Heart right ventricle (tissue), 16 donors: Measurements from ENCODE around the gene PROSER1. TPM values are rescaled to one million over a fixed set of nuclear protein-coding genes. Genes with fewer than 3 reads are reported as not detected.

ENCODE experiments used
- ATAC-seq, 8 donors: fragments of 200-7000 bp; cut with Tn5 transposase; one replicate each; pipeline ENCODE4 v1.9.1; 2020; ENCODE audit warnings: mild to moderate bottlenecking in 8 of 8, moderate library complexity in 8 of 8, moderate number of reproducible peaks in 1 of 8
- DNase-seq, 2 donors: peaks; one replicate each; pipeline ENCODE4 v3.0.0-alpha.2; 2020
- H3K27ac ChIP-seq, 10 donors: fragments of 200-600 bp; sonication (generic) in 2 of 10; one replicate each; pipeline versions ENCODE4 v1.5.0 to v1.8.0; 2020 to 2022; ENCODE audit warnings: mild to moderate bottlenecking in 3 of 10
- H3K27me3 ChIP-seq, 7 donors: fragments of 200-600 bp; one replicate each; pipeline ENCODE4 v1.8.0; 2021 to 2022; ENCODE audit warnings: mild to moderate bottlenecking in 2 of 7
- H3K36me3 ChIP-seq, 9 donors: fragments of 200-600 bp; sonication (generic) in 1 of 9; one replicate each; pipeline versions ENCODE4 v1.5.0 to v1.8.0; 2020 to 2022; ENCODE audit warnings: mild to moderate bottlenecking in 2 of 9
- H3K4me1 ChIP-seq, 9 donors: fragments of 200-600 bp; sonication (generic) in 1 of 9; one replicate each; pipeline versions ENCODE4 v1.5.0 to v1.8.0; 2020 to 2022; ENCODE audit warnings: mild to moderate bottlenecking in 4 of 9
- H3K4me3 ChIP-seq, 10 donors: fragments of 200-600 bp; sonication (generic) in 2 of 10; one replicate each; pipeline versions ENCODE4 v1.5.0 to v1.8.0; 2020 to 2022; ENCODE audit warnings: mild to moderate bottlenecking in 7 of 10, moderate library complexity in 2 of 10
- H3K9me3 ChIP-seq, 11 donors: fragments of 200-600 bp in 10 of 11; sonication (generic) in 2 of 11; one replicate each; pipeline versions ENCODE4 v1.5.0 to v1.8.0; 2013 to 2022; ENCODE audit warnings: mild to moderate bottlenecking in 2 of 11, control low read depth in 1 of 11, moderate library complexity in 1 of 11
- WGBS, 2 donors: extraction: QIAGEN DNeasy Blood & Tissue Kit; methylation state at CpG; one replicate each; pipeline ENCODE4 v1.1.7; 2013; ENCODE audit warnings: inconsistent platforms in 1 of 2; 5-methylcytosine and 5-hydroxymethylcytosine counted together
- intact Hi-C, 10 donors: fragments of 100-400 bp; cut with DNase I; formaldehyde crosslinking; loops; one replicate each; pipeline versions ENCODE4 v1.11.1 to v1.14.2; 2022
- polyA plus RNA-seq, 2 donors: library from polyadenylated mRNA; stranded (reverse); fragments of 200-250 nt; gene quantifications; one replicate each; pipeline ENCODE4 v1.2.3, GENCODE V29; 2013
- total RNA-seq, 10 donors: library from RNA; stranded (reverse); fragmentation: NEBNext Ultra II Directional in 3 of 10; extraction: Animal tissue kit (Norgen Biotek cat#: 25700) in 3 of 10; gene quantifications; one replicate each; pipeline versions ENCODE4 v1.2.1 to v1.2.4, GENCODE V29; 2021 to 2023
- TF ChIP-seq, protein P1 (sequence below), 9 donors: fragments of 200-600 bp; sonication (generic) in 2 of 9; IDR thresholded peaks; one replicate each; pipeline versions ENCODE4 v1.5.0 to v1.8.0; 2021 to 2022; ENCODE audit warnings: antibody characterized with exemption in 9 of 9, mild to moderate bottlenecking in 5 of 9, moderate library complexity in 1 of 9
- donor health status: Arrhythmogenic right ventricular cardiomyopathy.
- donor health status: ischemic (EF 13 %, LVEDD 7.1; RV severe dilation, severe dysfunction).
- donor health status: healthy with polysubstance abuse.
- donor health status: DM: no; HTN: yes; CAD: no.
- donor health status: DM: no; HTN: no; CAD: no.
- donor health status: ischemic (EF 25% LVEDD 6.9; RV normal size, moderate dysfunction).
- donor health status: ischemic (EF 25% LVEDD 5.7; RV mildly dilated, moderate dysfunction).
- donor health status: healthy.
- donor health status: DM: yes; HTN: yes; CAD: no.
- donor health status: Ischemic cardiomyopathy.
- donor health status: ischemic (EF 35%, LVEDD 5.7; RV mildly dilated, moderate dysfunction).
- donor health status: nonischemic (EF 11% LVEDD 7.7; RV severe dilation, severe dysfunction).
- donor health status: DM: yes; HTN: yes; CAD: no.
- donor health status: PGD.
- donor health status: ischemic (EF 29% LVEDD 5.4; RV normal size, mild dysfunction).
- donor health status: nonischemic (EF 23%, LVEDD 6.1; RV moderate dilation, normal function).

PROSER1 gene
- total and polyA plus RNA-seq, 12 donors: 5.4 to 22.4 (median 16.7) TPM

- H3K36me3 ChIP-seq: no peaks in the 10 kb centered on the region
- DNase-seq (no peak), ATAC-seq (no peak)
- WGBS, 2 donors: 94 to 95% methylated on average over 4 of the region's 4 CpGs
- H3K27me3 ChIP-seq: no peaks in the 10 kb centered on the region
- intact Hi-C loops: no loop called here
- no peak overlapping the region for H3K27ac ChIP-seq
- peaks cover 0 to 18% (median 0%) of the 10 kb centered on the region in 11 donors for H3K9me3 ChIP-seq
- no peak overlapping the region for H3K4me3 ChIP-seq
- H3K4me1 ChIP-seq: no peaks in the 10 kb centered on the region
- TF ChIP-seq, protein P1, sequence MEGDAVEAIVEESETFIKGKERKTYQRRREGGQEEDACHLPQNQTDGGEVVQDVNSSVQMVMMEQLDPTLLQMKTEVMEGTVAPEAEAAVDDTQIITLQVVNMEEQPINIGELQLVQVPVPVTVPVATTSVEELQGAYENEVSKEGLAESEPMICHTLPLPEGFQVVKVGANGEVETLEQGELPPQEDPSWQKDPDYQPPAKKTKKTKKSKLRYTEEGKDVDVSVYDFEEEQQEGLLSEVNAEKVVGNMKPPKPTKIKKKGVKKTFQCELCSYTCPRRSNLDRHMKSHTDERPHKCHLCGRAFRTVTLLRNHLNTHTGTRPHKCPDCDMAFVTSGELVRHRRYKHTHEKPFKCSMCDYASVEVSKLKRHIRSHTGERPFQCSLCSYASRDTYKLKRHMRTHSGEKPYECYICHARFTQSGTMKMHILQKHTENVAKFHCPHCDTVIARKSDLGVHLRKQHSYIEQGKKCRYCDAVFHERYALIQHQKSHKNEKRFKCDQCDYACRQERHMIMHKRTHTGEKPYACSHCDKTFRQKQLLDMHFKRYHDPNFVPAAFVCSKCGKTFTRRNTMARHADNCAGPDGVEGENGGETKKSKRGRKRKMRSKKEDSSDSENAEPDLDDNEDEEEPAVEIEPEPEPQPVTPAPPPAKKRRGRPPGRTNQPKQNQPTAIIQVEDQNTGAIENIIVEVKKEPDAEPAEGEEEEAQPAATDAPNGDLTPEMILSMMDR (IDR thresholded peaks at IDR 0.05): no peak
Measured at GRCh38 chr13:39062004-39062403, 24.1 kb upstream of the PROSER1 start.

- Histone ChIP-seq H3K9me3 (peaks cover 0 to 22% (median 0%) of the 10 kb centered on the region in 11 donors), H3K36me3 (peaks cover 0 to 9% (median 0%) of the 10 kb centered on the region in 9 donors), H3K27ac (no peak overlapping the region), H3K4me1 (no peaks in the 10 kb centered on the region), H3K4me3 (no peak overlapping the region), H3K27me3 (no peaks in the 10 kb centered on the region)
- ATAC-seq (no peak), DNase-seq (no peak)
- TF ChIP-seq, protein P1 (IDR thresholded peaks at IDR 0.05): no peak
- intact Hi-C loops: loop anchor here in 4 of 10 donors (10.0 kb wide), 2 partner anchors 207 to 617 kb away; no protein-coding TSS in a partner anchor
Measured at GRCh38 chr13:39058040-39058439, 20.2 kb upstream of the PROSER1 start.

DNA sequence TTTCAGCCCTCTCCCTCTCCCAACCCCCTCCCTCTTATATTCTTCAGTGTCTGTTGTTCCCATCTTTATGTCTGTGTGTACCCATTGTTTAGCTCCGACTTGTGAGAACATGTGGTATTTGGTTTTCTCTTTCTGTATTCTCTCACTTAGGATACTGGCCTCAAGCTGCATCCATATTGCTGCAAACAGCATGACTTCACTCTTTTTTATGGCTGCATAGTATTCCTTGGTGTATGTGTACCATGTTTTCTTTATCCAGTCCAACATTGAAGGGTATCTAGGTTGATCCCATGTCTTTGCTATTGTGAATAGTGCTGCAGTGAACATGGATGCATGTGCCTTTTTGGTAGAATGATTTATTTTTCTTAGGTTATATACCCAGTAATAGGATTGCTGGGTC is 18.1 kb upstream of the PROSER1 start:
- Histone ChIP-seq H3K36me3 (peaks cover 0 to 9% (median 0%) of the 10 kb centered on the region in 9 donors), H3K27me3 (no peaks in the 10 kb centered on the region), H3K4me3 (no peak overlapping the region), H3K4me1 (peaks cover 0 to 3% (median 0%) of the 10 kb centered on the region in 9 donors), H3K27ac (no peak overlapping the region), H3K9me3 (peaks cover 0 to 20% (median 0%) of the 10 kb centered on the region in 11 donors)
- TF ChIP-seq, protein P1 (IDR thresholded peaks at IDR 0.05): no peak
- no peak for DNase-seq
- 100% methylated on average over 1 of the region's 1 CpG for WGBS, 2 donors
- intact Hi-C loops: loop anchor here in 4 of 10 donors (10.0 kb wide), 2 partner anchors 209 to 619 kb away; no protein-coding TSS in a partner anchor
- ATAC-seq: no peak

DNA sequence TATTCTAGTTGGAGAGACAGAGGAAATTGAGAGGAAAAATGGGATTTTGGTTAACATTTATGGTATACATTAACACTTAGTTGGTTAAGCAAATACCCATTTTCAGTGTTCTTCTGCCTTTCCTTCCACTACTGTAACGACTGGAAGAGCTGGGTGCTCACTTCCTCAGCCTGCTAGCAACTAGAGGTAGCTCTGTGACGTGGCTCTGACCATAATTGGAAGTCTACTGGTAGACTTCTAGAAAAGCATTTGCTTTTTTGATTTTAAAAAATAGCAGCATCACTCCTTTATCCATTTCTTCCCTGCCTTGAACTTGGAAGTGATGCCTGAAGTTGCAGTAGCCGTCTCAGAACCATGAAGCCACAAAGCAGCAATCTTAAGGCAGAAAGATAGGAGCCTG is 16.2 kb upstream of the PROSER1 start:
- TF ChIP-seq, protein P1 (IDR thresholded peaks at IDR 0.05): no peak
- Histone ChIP-seq H3K9me3 (peaks cover 0 to 12% (median 0%) of the 10 kb centered on the region in 11 donors), H3K27me3 (no peaks in the 10 kb centered on the region), H3K4me1 (peaks cover 0 to 3% (median 0%) of the 10 kb centered on the region in 9 donors), H3K36me3 (peaks cover 0 to 15% (median 0%) of the 10 kb centered on the region in 9 donors), H3K27ac (no peak overlapping the region), H3K4me3 (no peak overlapping the region)
- WGBS, 2 donors: 85 to 86% methylated on average over 3 of the region's 3 CpGs
- intact Hi-C loops: loop anchor here in 9 of 10 donors (5.0 to 10.0 kb wide), 8 partner anchors 88 to 623 kb away; no protein-coding TSS in a partner anchor
- DNase-seq (no peak), ATAC-seq (no peak)
